Measurements from ENCODE around the gene CABYR.
A peak's percentile ranks its signal among the peaks of the same experiment; 100 is the strongest.

CABYR gene

DNA sequence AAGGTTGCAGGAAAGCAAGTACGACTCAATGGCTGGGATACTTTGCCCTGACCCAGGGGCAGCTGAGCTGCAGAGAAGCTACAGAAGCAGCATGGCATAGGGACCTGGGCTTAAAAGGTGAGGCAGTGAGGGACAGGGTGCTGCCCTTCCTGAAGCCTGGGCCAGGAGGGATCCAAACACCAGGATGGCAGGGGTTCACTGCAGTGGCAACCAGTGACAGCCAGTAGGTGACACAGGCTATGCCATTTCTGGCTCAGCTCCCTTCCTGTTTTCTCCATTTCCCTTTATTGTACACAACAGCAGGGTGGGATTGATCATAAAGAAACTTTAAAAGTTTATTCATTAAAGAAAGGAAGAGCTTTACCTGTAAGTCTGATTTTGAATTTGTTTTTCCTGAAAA lies 48.8 kb downstream of the CABYR start:
- DNase-seq (ENCODE audit: low read depth in 2 of 2): no peak
- H3K4me3 ChIP-seq (replicated peaks in 1 of 2; ENCODE audit: low read depth in 2 of 2, low read length in 2 of 2): no peak overlapping the region
- TF ChIP-seq, protein P1, sequence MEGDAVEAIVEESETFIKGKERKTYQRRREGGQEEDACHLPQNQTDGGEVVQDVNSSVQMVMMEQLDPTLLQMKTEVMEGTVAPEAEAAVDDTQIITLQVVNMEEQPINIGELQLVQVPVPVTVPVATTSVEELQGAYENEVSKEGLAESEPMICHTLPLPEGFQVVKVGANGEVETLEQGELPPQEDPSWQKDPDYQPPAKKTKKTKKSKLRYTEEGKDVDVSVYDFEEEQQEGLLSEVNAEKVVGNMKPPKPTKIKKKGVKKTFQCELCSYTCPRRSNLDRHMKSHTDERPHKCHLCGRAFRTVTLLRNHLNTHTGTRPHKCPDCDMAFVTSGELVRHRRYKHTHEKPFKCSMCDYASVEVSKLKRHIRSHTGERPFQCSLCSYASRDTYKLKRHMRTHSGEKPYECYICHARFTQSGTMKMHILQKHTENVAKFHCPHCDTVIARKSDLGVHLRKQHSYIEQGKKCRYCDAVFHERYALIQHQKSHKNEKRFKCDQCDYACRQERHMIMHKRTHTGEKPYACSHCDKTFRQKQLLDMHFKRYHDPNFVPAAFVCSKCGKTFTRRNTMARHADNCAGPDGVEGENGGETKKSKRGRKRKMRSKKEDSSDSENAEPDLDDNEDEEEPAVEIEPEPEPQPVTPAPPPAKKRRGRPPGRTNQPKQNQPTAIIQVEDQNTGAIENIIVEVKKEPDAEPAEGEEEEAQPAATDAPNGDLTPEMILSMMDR (IDR thresholded peaks at IDR 0.05; ENCODE audit: low read depth, low read length): no peak

DNA sequence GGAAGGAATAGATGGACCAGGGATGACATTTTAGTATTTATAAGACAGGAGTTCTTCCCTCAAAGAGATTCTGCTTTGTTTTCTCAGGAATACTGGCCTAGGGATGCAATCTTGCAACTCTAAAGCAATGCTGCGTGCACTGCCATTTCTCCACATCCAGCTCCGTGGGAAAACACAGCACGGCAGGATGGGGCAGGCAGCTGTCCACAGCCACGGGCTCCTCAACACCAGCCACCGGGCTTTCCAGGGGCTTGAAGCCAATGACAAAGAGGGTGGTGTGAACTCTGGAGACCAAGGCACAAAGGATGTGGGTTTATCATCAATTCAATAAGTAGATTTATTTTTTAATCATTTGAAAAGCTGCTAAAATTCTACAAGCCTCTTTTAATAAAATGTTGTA lies 49.3 kb downstream of the CABYR start:
- TF ChIP-seq, protein P1 (IDR thresholded peaks at IDR 0.05; ENCODE audit: low read depth, low read length): no peak
- no peak for DNase-seq (ENCODE audit: low read depth in 2 of 2)
- no peak overlapping the region for H3K4me3 ChIP-seq (replicated peaks in 1 of 2; ENCODE audit: low read depth in 2 of 2, low read length in 2 of 2)

DNA sequence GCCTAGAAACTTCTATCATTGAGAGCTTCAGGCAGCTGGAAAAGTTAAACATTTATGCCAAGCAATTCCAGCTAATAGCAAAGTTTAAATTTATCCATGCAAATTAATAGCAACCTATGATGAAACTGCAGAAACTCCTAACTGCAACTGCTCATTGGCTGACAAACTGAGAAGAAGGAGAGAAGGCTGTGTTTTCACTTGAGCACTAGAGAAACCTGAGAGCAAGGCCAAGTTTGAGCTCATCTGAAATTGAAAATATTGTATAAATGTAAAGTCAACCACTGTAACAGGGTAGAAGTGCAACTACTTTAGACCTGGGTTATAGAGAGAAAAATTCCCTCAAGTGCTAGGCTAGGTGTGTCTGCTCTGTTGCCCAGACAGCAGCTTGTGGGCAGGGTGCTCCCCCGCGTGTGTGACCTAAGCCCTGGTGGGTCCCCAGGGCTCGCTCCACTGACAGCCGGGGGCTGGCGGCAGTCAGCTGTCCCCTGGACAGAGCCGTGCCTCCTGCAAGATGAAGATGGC lies 50.2 kb downstream of the CABYR start:
- no peak overlapping the region for H3K4me3 ChIP-seq (replicated peaks in 1 of 2; ENCODE audit: low read depth in 2 of 2, low read length in 2 of 2)
- TF ChIP-seq, protein P1 (IDR thresholded peaks at IDR 0.05; ENCODE audit: low read depth, low read length): no peak
- DNase-seq (ENCODE audit: low read depth in 2 of 2): peak; percentile 34 to 42

DNA sequence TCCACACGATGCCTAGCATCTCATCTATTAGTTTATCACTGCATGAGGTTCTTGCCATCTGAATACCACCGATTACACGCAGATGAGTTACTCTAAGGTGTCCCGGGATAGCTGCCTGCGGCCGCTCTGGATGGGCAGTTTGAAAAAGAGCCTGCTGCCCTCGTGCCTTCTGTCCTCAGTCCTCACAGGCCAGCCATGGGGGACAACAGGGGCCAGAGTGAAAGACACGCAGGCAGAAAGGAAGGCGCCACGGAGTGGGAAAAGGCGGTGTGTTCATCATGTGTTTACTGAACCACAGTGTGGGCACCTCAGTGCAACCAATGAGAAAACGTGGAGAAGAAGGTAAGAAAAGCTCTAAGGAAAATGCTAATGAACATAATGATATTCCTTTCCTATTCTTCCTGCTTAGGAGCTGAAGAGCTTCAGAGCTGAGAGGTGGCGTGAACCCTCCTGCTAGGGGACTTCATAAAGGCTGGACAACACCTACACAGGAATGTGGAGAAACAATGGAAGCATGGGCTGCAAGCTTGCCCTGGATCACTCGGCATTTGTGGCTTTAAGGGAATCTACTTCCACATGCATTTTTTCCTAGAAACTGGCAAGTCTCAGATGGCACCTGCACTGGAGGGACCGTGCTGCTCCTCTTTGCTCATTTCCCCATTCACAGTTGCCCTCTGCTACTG lies 50.9 kb downstream of the CABYR start:
- H3K4me3 ChIP-seq (replicated peaks in 1 of 2; ENCODE audit: low read depth in 2 of 2, low read length in 2 of 2): no peak overlapping the region
- TF ChIP-seq, protein P1 (IDR thresholded peaks at IDR 0.05; ENCODE audit: low read depth, low read length): no peak
- DNase-seq (ENCODE audit: low read depth in 2 of 2): no peak

DNA sequence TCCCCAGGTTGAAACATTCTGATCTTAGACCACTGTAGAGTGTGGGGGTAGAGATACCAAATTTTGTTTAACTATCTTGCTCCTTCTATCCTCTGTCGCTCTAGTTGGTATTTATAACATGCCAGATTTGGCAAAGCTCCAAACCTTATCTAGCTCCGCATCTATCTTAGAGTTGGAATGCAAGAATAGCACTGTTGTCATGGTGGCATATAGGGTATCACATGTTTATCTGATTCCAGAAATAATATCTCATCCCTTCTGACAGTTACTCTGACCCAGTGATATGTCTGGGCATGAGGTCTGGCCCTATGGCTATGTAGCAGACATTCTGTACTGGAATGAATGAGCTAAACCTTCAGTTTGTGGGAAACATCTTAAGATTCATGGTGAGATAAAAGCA lies 51.7 kb downstream of the CABYR start:
- no peak for DNase-seq (ENCODE audit: low read depth in 2 of 2)
- TF ChIP-seq, protein P1 (IDR thresholded peaks at IDR 0.05; ENCODE audit: low read depth, low read length): no peak
- no peak overlapping the region for H3K4me3 ChIP-seq (replicated peaks in 1 of 2; ENCODE audit: low read depth in 2 of 2, low read length in 2 of 2)

DNA sequence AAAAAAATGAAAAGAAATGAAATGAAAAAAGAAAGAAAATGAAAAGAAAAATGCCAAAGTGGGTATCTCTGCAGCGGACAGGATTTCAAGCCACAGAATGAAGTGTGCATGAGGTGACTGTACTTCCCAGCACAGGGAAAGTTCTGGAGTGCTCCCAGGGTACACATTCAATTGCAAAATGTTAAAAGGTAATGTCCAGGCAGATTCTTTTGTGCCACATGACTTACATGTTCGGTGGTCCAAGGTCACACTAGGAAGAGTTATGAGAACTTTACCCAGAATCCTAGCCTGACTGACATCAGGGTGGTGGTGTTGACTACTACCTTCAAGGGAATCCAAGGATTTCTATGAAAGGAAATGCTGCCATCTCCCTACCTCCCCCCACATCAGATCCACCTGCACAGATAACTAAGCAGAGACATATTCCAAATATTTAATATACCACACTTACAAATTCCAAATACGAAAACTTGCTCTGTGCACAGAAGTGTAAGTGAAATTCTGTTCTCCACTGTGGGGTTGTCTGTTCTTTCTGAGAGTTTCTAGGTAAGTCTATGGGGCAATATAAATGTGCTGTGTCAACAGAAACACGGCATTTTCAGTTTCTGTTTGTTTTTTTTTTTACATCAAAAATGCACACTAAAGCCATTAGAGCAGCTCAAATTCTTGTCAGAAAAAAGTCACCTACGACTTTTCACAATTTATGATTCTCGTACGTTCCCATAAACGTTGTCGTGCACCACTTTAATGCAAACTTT lies 56.6 kb downstream of the CABYR start:
- no peak for DNase-seq (ENCODE audit: low read depth in 2 of 2)
- TF ChIP-seq, protein P1 (IDR thresholded peaks at IDR 0.05; ENCODE audit: low read depth, low read length): no peak
- no peak overlapping the region for H3K4me3 ChIP-seq (replicated peaks in 1 of 2; ENCODE audit: low read depth in 2 of 2, low read length in 2 of 2)
